ENCODE measurements around the gene TRAPPC2B. TPM values are rescaled to one million over a fixed set of nuclear protein-coding genes. Genes with fewer than 3 reads are reported as not detected.

Gene TRAPPC2B
- total RNA-seq, 1 donor from 2014 or later, result 7.0 TPM

GRCh38 chr19:57389194-57389729 is 25.9 kb downstream of the TRAPPC2B start:
- H3K36me3 ChIP-seq, result peaks cover 4% of the 10 kb centered on the region
- TF ChIP-seq, protein P1, sequence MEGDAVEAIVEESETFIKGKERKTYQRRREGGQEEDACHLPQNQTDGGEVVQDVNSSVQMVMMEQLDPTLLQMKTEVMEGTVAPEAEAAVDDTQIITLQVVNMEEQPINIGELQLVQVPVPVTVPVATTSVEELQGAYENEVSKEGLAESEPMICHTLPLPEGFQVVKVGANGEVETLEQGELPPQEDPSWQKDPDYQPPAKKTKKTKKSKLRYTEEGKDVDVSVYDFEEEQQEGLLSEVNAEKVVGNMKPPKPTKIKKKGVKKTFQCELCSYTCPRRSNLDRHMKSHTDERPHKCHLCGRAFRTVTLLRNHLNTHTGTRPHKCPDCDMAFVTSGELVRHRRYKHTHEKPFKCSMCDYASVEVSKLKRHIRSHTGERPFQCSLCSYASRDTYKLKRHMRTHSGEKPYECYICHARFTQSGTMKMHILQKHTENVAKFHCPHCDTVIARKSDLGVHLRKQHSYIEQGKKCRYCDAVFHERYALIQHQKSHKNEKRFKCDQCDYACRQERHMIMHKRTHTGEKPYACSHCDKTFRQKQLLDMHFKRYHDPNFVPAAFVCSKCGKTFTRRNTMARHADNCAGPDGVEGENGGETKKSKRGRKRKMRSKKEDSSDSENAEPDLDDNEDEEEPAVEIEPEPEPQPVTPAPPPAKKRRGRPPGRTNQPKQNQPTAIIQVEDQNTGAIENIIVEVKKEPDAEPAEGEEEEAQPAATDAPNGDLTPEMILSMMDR (IDR thresholded peaks at IDR 0.05), result no peak
- no peak for DNase-seq
- H3K27me3 ChIP-seq, result no peaks in the 10 kb centered on the region
- H3K4me3 ChIP-seq, result peak overlapping the region; percentile 91
- peak overlapping the region; percentile 93 for H3K27ac ChIP-seq
- ATAC-seq, result no peak
- H3K9me3 ChIP-seq, result no peaks in the 10 kb centered on the region
- intact Hi-C loops (cut with DNase I), result no loop called here
- peaks cover 11% of the 10 kb centered on the region for H3K4me1 ChIP-seq

GRCh38 chr19:57389730-57390598 is 26.6 kb downstream of the TRAPPC2B start, which contains the start of gene ZNF548:
Gene ZNF548, plus strand, starts transcription at chr19:57389854. Its CDS starts 246 bp downstream, at chr19:57390100.
- TF ChIP-seq, protein P1 (IDR thresholded peaks at IDR 0.05), result peak; percentile 13
- peaks cover 9% of the 10 kb centered on the region for H3K36me3 ChIP-seq
- H3K4me1 ChIP-seq, result peaks cover 11% of the 10 kb centered on the region
- H3K9me3 ChIP-seq, result no peaks in the 10 kb centered on the region
- H3K27ac ChIP-seq, result peak within 1 kb of the TSS; percentile 93
- H3K27me3 ChIP-seq, result no peaks in the 10 kb centered on the region
- intact Hi-C loops (cut with DNase I), result no loop called here
- DNase-seq, result peak; percentile 97
- ATAC-seq, result peak; percentile 100
- peak within 1 kb of the TSS; percentile 91 for H3K4me3 ChIP-seq

DNA sequence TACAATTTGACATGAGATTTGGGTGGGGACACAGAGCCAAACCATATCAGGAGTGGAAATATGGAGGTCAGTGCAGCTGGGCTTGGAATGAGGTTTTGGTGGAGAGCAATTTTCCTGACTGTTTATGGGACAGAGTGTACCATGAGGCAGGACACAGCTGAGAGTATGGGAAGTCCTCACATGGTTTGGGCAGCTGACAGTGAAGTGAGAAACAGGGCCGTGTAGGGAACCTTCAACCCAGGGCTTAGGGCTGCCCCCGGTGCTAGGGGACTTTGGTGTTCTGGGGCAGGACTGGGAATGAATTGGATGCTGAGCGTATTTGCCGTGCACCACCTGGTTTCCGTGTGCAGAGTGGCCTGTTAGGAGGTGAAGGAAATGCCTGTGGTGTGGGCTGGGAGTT is 32.4 kb downstream of the TRAPPC2B start:
- H3K9me3 ChIP-seq, result no peaks in the 10 kb centered on the region

GRCh38 chr19:57398868-57399267 is 35.5 kb downstream of the TRAPPC2B start:
- Histone ChIP-seq H3K4me3 (no peak overlapping the region), H3K27me3 (no peaks in the 10 kb centered on the region), H3K36me3 (peaks cover 29% of the 10 kb centered on the region), H3K4me1 (no peaks in the 10 kb centered on the region), H3K9me3 (no peaks in the 10 kb centered on the region), H3K27ac (no peak overlapping the region)
- intact Hi-C loops (cut with DNase I), result no loop called here
- TF ChIP-seq, protein P1 (IDR thresholded peaks at IDR 0.05), result no peak
- DNase-seq, result no peak
- no peak for ATAC-seq

More for the DNA sequence above, 32.4 kb downstream of the TRAPPC2B start:
- TF ChIP-seq, protein P1 (IDR thresholded peaks at IDR 0.05), result no peak
- H3K4me1 ChIP-seq, result peaks cover 8% of the 10 kb centered on the region
- H3K27ac ChIP-seq, result no peak overlapping the region
- no peak overlapping the region for H3K4me3 ChIP-seq
- H3K27me3 ChIP-seq, result no peaks in the 10 kb centered on the region
- ATAC-seq (no peak), DNase-seq (no peak)
- intact Hi-C loops (cut with DNase I), result no loop called here
- peaks cover 29% of the 10 kb centered on the region for H3K36me3 ChIP-seq

- Histone ChIP-seq H3K36me3 (peaks cover 2% of the 10 kb centered on the region), H3K4me1 (no peaks in the 10 kb centered on the region), H3K27ac (no peak overlapping the region), H3K9me3 (no peaks in the 10 kb centered on the region), H3K27me3 (no peaks in the 10 kb centered on the region), H3K4me3 (no peak overlapping the region)
- no peak for ATAC-seq
- no peak for DNase-seq
- intact Hi-C loops (cut with DNase I), result no loop called here
- TF ChIP-seq, protein P1 (IDR thresholded peaks at IDR 0.05), result no peak
Measured at GRCh38 chr19:57403737-57404563, 40.6 kb downstream of the TRAPPC2B start.

Data from upper lobe of right lung (tissue), 1 donor.